Upper lobe of left lung (tissue), 6 donors: Measurements from ENCODE around the gene COL18A1. TPM values are rescaled to one million over a fixed set of nuclear protein-coding genes. Genes with fewer than 3 reads are reported as not detected.

ENCODE experiments used
- ATAC-seq, 2 donors: fragments of 200-7000 bp; cut with Tn5 transposase; one replicate each; pipeline ENCODE4 v1.9.1; 2022; ENCODE audit warnings: mild to moderate bottlenecking in 2 of 2, moderate library complexity in 2 of 2; ENCODE audit not compliant: low FRiP score in 2 of 2
- DNase-seq, 2 donors: peaks; one replicate each; pipeline ENCODE4 v3.0.0-alpha.2; 2019 to 2020
- H3K27ac ChIP-seq, 4 donors: fragments of 200-600 bp; sonication (generic); one replicate each; pipeline ENCODE4 v1.5.1; 2016 to 2019
- H3K27me3 ChIP-seq, 4 donors: fragments of 200-600 bp; sonication (generic); one replicate each; pipeline ENCODE4 v1.5.1; 2017 to 2019
- H3K36me3 ChIP-seq, 4 donors: fragments of 200-600 bp; sonication (generic); one replicate each; pipeline ENCODE4 v1.5.1; 2016 to 2019
- H3K4me1 ChIP-seq, 4 donors: fragments of 200-600 bp; sonication (generic); one replicate each; pipeline ENCODE4 v1.5.1; 2018 to 2019
- H3K4me3 ChIP-seq, 4 donors: fragments of 200-600 bp; sonication (generic); one replicate each; pipeline ENCODE4 v1.5.1; 2017 to 2019; ENCODE audit warnings: mild to moderate bottlenecking in 2 of 4, moderate library complexity in 1 of 4
- H3K9me3 ChIP-seq, 4 donors: fragments of 200-600 bp; sonication (generic); one replicate each; pipeline ENCODE4 v1.5.1; 2018 to 2019
- EP300 ChIP-seq, 4 donors: sonication (generic); formaldehyde crosslinking; IDR thresholded peaks; one replicate each; pipeline ENCODE4 v1.5.1; 2017; ENCODE audit warnings: antibody characterized with exemption in 4 of 4, control low read depth in 2 of 4
- POLR2A ChIP-seq, 4 donors: fragments of 450-650 bp; IDR thresholded peaks; one replicate each; pipeline ENCODE4 v1.5.1; 2016 to 2017; ENCODE audit warnings: antibody characterized with exemption in 4 of 4, mild to moderate bottlenecking in 2 of 4
- POLR2AphosphoS5 ChIP-seq, 2 donors: sonication (generic); formaldehyde crosslinking; IDR thresholded peaks; one replicate each; pipeline ENCODE4 v1.5.1; 2017; ENCODE audit warnings: antibody characterized with exemption in 2 of 2
- WGBS, 2 donors: methylation state at CpG; one replicate each; pipeline ENCODE4 v1.1.5; 2017 to 2018; 5-methylcytosine and 5-hydroxymethylcytosine counted together
- total RNA-seq, 6 donors: library from RNA; depleted of rRNA in 4 of 6; stranded (reverse); fragments of >200 nt in 4 of 6; gene quantifications; one replicate each; pipeline versions ENCODE4 v1.1.0 to v1.2.1, GENCODE V29; 2016 to 2021
- TF ChIP-seq, protein P1 (sequence below), 6 experiments: fragments of 450-650 bp in 4 of 6; fragments of 200-600 bp in 2 of 6; sonication (generic) in 2 of 6; IDR thresholded peaks; one replicate each; pipeline ENCODE4 v1.5.1; 2016 to 2019; ENCODE audit warnings: antibody characterized with exemption in 6 of 6
- donor health status: DM: no; HTN: no; CAD: no; lungs with moderate emphysema.
- donor health status: DM: no; HTN: yes; CAD: no; lungs with severe emphysema.

Gene COL18A1
- total RNA-seq, 6 donors from 2014 or later, result 34.5 to 138 (median 70.5) TPM

DNA sequence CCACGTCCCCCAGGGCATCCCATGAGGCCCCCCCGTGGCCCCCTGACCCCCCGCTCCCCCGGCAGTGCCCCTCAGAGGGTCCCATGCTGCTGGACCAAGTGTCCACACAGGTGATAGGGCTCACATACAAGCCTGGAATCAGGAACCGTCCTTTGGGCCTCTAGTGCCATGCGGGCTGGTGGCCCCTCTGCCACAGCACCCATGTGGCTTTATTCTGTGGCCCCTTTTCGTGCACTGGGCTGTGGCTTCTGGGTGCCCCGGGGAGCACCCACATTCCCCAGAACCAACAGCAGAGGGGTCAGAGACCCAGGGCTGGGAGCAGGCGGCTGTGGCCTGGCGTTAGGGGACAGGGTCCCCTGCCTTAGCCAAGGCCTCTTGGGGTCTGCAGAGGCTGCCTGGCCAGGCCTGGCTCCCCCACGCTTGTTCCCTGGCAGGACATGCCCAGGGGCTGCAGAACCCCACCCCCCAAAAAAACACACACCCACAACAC is 105.5 kb downstream of the COL18A1 start:
- no peaks in the 10 kb centered on the region for H3K9me3 ChIP-seq
- peaks cover 0 to 18% (median 12%) of the 10 kb centered on the region in 4 donors for H3K4me1 ChIP-seq
- TF ChIP-seq, protein P1, sequence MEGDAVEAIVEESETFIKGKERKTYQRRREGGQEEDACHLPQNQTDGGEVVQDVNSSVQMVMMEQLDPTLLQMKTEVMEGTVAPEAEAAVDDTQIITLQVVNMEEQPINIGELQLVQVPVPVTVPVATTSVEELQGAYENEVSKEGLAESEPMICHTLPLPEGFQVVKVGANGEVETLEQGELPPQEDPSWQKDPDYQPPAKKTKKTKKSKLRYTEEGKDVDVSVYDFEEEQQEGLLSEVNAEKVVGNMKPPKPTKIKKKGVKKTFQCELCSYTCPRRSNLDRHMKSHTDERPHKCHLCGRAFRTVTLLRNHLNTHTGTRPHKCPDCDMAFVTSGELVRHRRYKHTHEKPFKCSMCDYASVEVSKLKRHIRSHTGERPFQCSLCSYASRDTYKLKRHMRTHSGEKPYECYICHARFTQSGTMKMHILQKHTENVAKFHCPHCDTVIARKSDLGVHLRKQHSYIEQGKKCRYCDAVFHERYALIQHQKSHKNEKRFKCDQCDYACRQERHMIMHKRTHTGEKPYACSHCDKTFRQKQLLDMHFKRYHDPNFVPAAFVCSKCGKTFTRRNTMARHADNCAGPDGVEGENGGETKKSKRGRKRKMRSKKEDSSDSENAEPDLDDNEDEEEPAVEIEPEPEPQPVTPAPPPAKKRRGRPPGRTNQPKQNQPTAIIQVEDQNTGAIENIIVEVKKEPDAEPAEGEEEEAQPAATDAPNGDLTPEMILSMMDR (IDR thresholded peaks at IDR 0.05), result no peak
- TF ChIP-seq POLR2AphosphoS5 (IDR thresholded peaks at IDR 0.05), result no peak
- TF ChIP-seq POLR2A (IDR thresholded peaks at IDR 0.05), result no peak
- TF ChIP-seq EP300 (IDR thresholded peaks at IDR 0.05), result no peak
- no peak overlapping the region for H3K27ac ChIP-seq
- ATAC-seq, result no peak
- DNase-seq, result no peak
- no peaks in the 10 kb centered on the region for H3K27me3 ChIP-seq
- 90 to 96% methylated on average over 4 to 10 of the region's 11 CpGs for WGBS, 2 donors
- H3K36me3 ChIP-seq, result peaks cover 0 to 44% (median 26%) of the 10 kb centered on the region in 4 donors
- H3K4me3 ChIP-seq, result no peak overlapping the region

DNA sequence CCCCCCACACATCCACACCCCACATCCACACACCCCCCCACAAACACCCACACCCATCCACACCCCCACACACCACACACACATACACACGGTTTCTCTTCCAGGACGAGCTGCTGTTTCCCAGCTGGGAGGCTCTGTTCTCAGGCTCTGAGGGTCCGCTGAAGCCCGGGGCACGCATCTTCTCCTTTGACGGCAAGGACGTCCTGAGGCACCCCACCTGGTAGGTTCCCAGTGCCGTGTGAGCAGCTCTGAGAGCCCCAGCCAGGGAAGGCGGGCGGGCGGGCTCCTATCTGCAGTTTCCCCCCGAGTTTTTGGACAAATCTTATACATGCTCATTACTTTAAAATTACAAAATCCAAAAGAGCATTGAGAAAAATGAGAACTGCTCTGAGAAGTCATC is 106.0 kb downstream of the COL18A1 start:
- no peak overlapping the region for H3K27ac ChIP-seq
- DNase-seq (peak in 1 of 2 donors; percentile 52), ATAC-seq (no peak)
- no peaks in the 10 kb centered on the region for H3K9me3 ChIP-seq
- no peaks in the 10 kb centered on the region for H3K27me3 ChIP-seq
- 88 to 95% methylated on average over 10 to 12 of the region's 12 CpGs for WGBS, 2 donors
- H3K36me3 ChIP-seq, result peaks cover 0 to 44% (median 25%) of the 10 kb centered on the region in 4 donors
- peaks cover 0 to 18% (median 12%) of the 10 kb centered on the region in 4 donors for H3K4me1 ChIP-seq
- TF ChIP-seq POLR2AphosphoS5 (IDR thresholded peaks at IDR 0.05) (no peak), EP300 (IDR thresholded peaks at IDR 0.05) (no peak), POLR2A (IDR thresholded peaks at IDR 0.05) (no peak)
- TF ChIP-seq, protein P1 (IDR thresholded peaks at IDR 0.05), result no peak
- H3K4me3 ChIP-seq, result no peak overlapping the region

DNA sequence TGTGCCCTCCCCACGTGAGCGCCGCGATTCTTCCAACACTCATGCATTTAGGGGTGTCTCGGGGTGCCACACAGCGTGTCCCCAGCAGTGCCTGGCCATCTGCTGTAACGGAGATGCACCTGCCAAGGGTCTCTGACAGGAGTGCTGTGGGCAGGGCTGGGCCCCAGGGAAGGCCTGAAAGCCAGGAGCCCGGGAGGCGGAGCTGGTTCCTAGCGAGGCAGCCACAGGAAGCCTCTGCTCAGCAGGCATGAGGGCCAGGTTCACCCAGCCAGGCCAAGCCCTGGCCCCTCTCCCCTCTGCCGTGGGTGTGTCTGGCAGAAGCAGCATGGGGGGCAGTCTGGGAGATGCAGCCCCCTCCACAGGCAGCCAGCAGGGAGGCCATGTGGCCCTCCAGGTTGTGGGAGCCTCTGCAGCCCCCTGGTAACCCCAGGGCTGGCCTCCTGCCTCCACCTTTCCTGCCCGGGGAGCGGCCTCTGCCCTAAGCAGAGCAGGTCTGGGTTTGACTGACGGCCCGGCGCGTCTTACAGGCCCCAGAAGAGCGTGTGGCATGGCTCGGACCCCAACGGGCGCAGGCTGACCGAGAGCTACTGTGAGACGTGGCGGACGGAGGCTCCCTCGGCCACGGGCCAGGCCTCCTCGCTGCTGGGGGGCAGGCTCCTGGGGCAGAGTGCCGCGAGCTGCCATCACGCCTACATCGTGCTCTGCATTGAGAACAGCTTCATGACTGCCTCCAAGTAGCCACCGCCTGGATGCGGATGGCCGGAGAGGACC is 106.9 kb downstream of the COL18A1 start:
- Histone ChIP-seq H3K27ac (no peak overlapping the region), H3K36me3 (peaks cover 0 to 44% (median 25%) of the 10 kb centered on the region in 4 donors), H3K9me3 (no peaks in the 10 kb centered on the region), H3K27me3 (no peaks in the 10 kb centered on the region), H3K4me1 (peaks cover 0 to 18% (median 12%) of the 10 kb centered on the region in 4 donors), H3K4me3 (no peak overlapping the region)
- peak in 1 of 2 donors; percentile 68 for DNase-seq
- 88 to 95% methylated on average over 11 to 32 of the region's 35 CpGs for WGBS, 2 donors
- no peak for ATAC-seq
- TF ChIP-seq POLR2AphosphoS5 (IDR thresholded peaks at IDR 0.05), result no peak

- 69 to 88% methylated on average over 7 to 8 of the region's 8 CpGs for WGBS, 2 donors
- Histone ChIP-seq H3K36me3 (peaks cover 0 to 44% (median 26%) of the 10 kb centered on the region in 4 donors), H3K9me3 (no peaks in the 10 kb centered on the region), H3K4me1 (peaks cover 0 to 18% (median 12%) of the 10 kb centered on the region in 4 donors), H3K27ac (peak overlapping the region in 2 of 4 donors; percentile 52 to 55), H3K27me3 (no peaks in the 10 kb centered on the region), H3K4me3 (no peak overlapping the region)
- DNase-seq, result no peak
- no peak for ATAC-seq
- TF ChIP-seq POLR2AphosphoS5 (IDR thresholded peaks at IDR 0.05), result no peak
- no peak for TF ChIP-seq POLR2A (IDR thresholded peaks at IDR 0.05)
- TF ChIP-seq EP300 (IDR thresholded peaks at IDR 0.05), result no peak
- TF ChIP-seq, protein P1 (IDR thresholded peaks at IDR 0.05), result no peak
Measured at GRCh38 chr21:45512626-45513002, 107.6 kb downstream of the COL18A1 start.

GRCh38 chr21:45513003-45513717 is 108.2 kb downstream of the COL18A1 start:
- no peak for TF ChIP-seq POLR2A (IDR thresholded peaks at IDR 0.05)
- peak in 1 of 2 donors; percentile 14 for TF ChIP-seq POLR2AphosphoS5 (IDR thresholded peaks at IDR 0.05)
- peaks cover 0 to 5% (median under 1%) of the 10 kb centered on the region in 4 donors for H3K9me3 ChIP-seq
- peak; percentile 81 to 82 for DNase-seq
- H3K27me3 ChIP-seq, result no peaks in the 10 kb centered on the region
- WGBS, 2 donors, result 66 to 85% methylated on average over 5 to 19 of the region's 19 CpGs
- H3K4me1 ChIP-seq, result peaks cover 0 to 18% (median 12%) of the 10 kb centered on the region in 4 donors
- H3K4me3 ChIP-seq, result no peak overlapping the region
- peak in 1 of 2 donors; percentile 81 for ATAC-seq
- peaks cover 0 to 44% (median 26%) of the 10 kb centered on the region in 4 donors for H3K36me3 ChIP-seq
- H3K27ac ChIP-seq, result peak overlapping the region in 2 of 4 donors; percentile 52 to 55
